ENCODE data around the gene IKZF2.

DNA sequence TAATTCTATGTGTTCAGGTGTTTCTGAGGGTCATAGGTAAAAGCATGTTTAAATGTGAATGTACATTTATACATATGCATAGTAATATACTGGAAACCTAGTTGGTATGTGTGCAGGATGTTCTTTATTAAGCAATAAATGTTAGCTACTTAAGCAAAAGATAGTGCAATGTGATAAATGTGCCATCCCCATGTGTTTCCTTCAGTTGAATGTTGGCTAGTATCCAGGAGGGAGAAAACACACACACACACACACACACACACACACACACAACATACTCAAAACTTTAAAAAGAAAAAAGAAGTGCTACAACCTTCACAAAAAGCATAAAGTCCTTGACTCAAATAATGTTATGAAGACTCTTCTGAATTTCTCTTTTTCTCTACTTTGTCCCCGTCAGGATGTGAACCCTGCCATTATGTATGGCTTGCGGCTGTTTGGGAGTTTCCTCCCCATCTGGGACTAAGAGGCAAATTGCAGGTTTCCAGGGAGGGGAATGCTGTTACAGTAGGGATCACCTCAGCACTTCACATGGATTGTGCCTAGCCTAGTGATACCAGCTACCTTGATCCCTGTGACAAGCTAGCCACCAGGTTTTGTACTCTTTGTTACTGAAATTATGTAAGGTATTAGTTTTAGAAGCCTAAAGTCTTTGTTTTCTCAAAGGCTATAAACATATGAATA, 82.6 kb downstream of the IKZF2 start:
- TF ChIP-seq CTCF (IDR thresholded peaks at IDR 0.05) (no peak), ZFX (IDR thresholded peaks at IDR 0.05; ENCODE audit: borderline replicate concordance) (no peak)
